ENCODE measurements around the gene KCNQ1OT1.
"Not testable (repeated sequence)": the region's sequence is repeated elsewhere in the genome, so short reads cannot be mapped to it uniquely, and the experiment has no call there.

The KCNQ1OT1 gene

GRCh38 chr11:2641623-2642022 lies 58.2 kb downstream of the KCNQ1OT1 start:
- DNase-seq (ENCODE audit: low read depth) = no peak
- no peak overlapping the region for H3K4me3 ChIP-seq (ENCODE audit: low read length)
- TF ChIP-seq CTCF (conservative IDR thresholded peaks at IDR 0.05; ENCODE audit: low read depth, low read length) = no peak

- not testable (repeated sequence) for DNase-seq (ENCODE audit: low read depth); H3K4me3 ChIP-seq (ENCODE audit: low read length)
These were observed 60.0 kb downstream of the KCNQ1OT1 start for GRCh38 chr11:2639763-2640162.

GRCh38 chr11:2631161-2631560 lies 68.6 kb downstream of the KCNQ1OT1 start:
- no peak for TF ChIP-seq CTCF (conservative IDR thresholded peaks at IDR 0.05; ENCODE audit: low read depth, low read length)
- no peak overlapping the region for H3K4me3 ChIP-seq (ENCODE audit: low read length)
- DNase-seq (ENCODE audit: low read depth) = no peak

- no peak overlapping the region for H3K4me3 ChIP-seq (ENCODE audit: low read length)
- TF ChIP-seq CTCF (conservative IDR thresholded peaks at IDR 0.05; ENCODE audit: low read depth, low read length) = no peak
- no peak for DNase-seq (ENCODE audit: low read depth)
These were observed 69.1 kb downstream of the KCNQ1OT1 start for GRCh38 chr11:2630679-2631078.

GRCh38 chr11:2625183-2625582 lies 74.6 kb downstream of the KCNQ1OT1 start:
- TF ChIP-seq CTCF (conservative IDR thresholded peaks at IDR 0.05; ENCODE audit: low read depth, low read length) = no peak
- no peak overlapping the region for H3K4me3 ChIP-seq (ENCODE audit: low read length)

GRCh38 chr11:2621894-2622293 lies 77.9 kb downstream of the KCNQ1OT1 start:
- no peak for TF ChIP-seq CTCF (conservative IDR thresholded peaks at IDR 0.05; ENCODE audit: low read depth, low read length)
- DNase-seq (ENCODE audit: low read depth) = no peak
- H3K4me3 ChIP-seq (ENCODE audit: low read length) = no peak overlapping the region

More at GRCh38 chr11:2625183-2625582, 74.6 kb downstream of the KCNQ1OT1 start:
- DNase-seq (ENCODE audit: low read depth) = no peak

DNA sequence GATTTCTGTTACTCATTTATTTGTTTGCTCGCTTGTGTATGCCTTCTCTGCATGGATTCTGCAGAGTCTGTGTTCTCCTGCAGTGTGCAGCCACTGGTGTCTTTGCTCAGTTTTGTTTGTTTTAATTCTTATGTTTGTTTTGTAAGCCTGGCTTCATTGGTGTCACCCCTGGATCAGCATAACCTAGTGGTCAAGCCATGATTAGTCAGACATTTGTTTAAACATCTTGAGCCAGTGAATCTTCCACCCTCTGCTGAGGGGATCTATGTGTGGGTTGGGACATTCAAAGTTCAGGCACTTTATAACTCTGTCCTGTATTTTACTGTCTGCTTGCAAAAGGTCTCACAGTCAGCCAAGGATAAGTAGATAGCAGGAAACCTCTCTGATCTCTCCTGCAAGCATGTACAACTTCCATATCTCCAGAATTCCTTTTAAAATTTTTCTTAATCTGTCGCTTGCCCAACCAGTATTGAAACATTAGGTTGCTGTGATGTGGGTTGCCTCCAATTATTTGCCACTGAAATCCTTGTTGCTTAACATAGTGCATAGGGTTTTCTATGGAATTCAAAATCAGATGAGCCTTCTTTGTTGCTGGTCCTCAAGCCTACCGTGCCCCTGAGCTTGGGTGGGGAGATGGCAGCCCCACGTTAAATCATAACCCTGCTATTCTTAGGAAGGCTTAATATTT lies 86.8 kb downstream of the KCNQ1OT1 start:
- DNase-seq (ENCODE audit: low read depth) = no peak
- TF ChIP-seq CTCF (conservative IDR thresholded peaks at IDR 0.05; ENCODE audit: low read depth, low read length) = no peak
- H3K4me3 ChIP-seq (ENCODE audit: low read length) = no peak overlapping the region
